ENCODE measurements around the gene AR.

AR gene

GRCh38 chrX:67717571-67717970, 173.8 kb downstream of the AR start:
- DNase-seq (ENCODE audit: low read depth in 2 of 2) = no peak
- no peak for TF ChIP-seq CTCF (IDR thresholded peaks at IDR 0.05; ENCODE audit: low read depth, low read length)
- H3K4me3 ChIP-seq (replicated peaks in 1 of 2; ENCODE audit: low read depth in 2 of 2, low read length in 2 of 2) = no peak overlapping the region

- TF ChIP-seq CTCF (IDR thresholded peaks at IDR 0.05; ENCODE audit: low read depth, low read length) = no peak
- no peak overlapping the region for H3K4me3 ChIP-seq (replicated peaks in 1 of 2; ENCODE audit: low read depth in 2 of 2, low read length in 2 of 2)
- DNase-seq (ENCODE audit: low read depth in 2 of 2) = no peak
Observed at GRCh38 chrX:67718926-67719325, 175.1 kb downstream of the AR start.

- TF ChIP-seq CTCF (IDR thresholded peaks at IDR 0.05; ENCODE audit: low read depth, low read length) = no peak
- no peak overlapping the region for H3K4me3 ChIP-seq (replicated peaks in 1 of 2; ENCODE audit: low read depth in 2 of 2, low read length in 2 of 2)
- no peak for DNase-seq (ENCODE audit: low read depth in 2 of 2)
Observed at GRCh38 chrX:67720344-67720743, 176.5 kb downstream of the AR start.

GRCh38 chrX:67721321-67721720, 177.5 kb downstream of the AR start:
- H3K4me3 ChIP-seq (replicated peaks in 1 of 2; ENCODE audit: low read depth in 2 of 2, low read length in 2 of 2) = no peak overlapping the region
- DNase-seq (ENCODE audit: low read depth in 2 of 2) = no peak
- TF ChIP-seq CTCF (IDR thresholded peaks at IDR 0.05; ENCODE audit: low read depth, low read length) = no peak

- H3K4me3 ChIP-seq (replicated peaks in 1 of 2; ENCODE audit: low read depth in 2 of 2, low read length in 2 of 2) = no peak overlapping the region
- DNase-seq (ENCODE audit: low read depth in 2 of 2) = no peak
- no peak for TF ChIP-seq CTCF (IDR thresholded peaks at IDR 0.05; ENCODE audit: low read depth, low read length)
Observed at GRCh38 chrX:67723580-67724351, 179.9 kb downstream of the AR start.

GRCh38 chrX:67724359-67725110, 180.7 kb downstream of the AR start:
- H3K4me3 ChIP-seq (replicated peaks in 1 of 2; ENCODE audit: low read depth in 2 of 2, low read length in 2 of 2) = no peak overlapping the region
- peak in 1 of 2 donors; percentile 23 for DNase-seq (ENCODE audit: low read depth in 2 of 2)
- TF ChIP-seq CTCF (IDR thresholded peaks at IDR 0.05; ENCODE audit: low read depth, low read length) = no peak
